Limb (tissue), 2 donors: ENCODE data around the gene SRR.

Experiments used
- DNase-seq, 2 donors: peaks; one replicate each; pipeline ENCODE4 v3.0.0-alpha.2; 2016; ENCODE audit errors: extremely low spot score in 2 of 2

Gene SRR

GRCh38 chr17:2371183-2372130 lies 67.7 kb downstream of the SRR start:
- DNase-seq, result no peak

GRCh38 chr17:2372180-2372579 lies 68.4 kb downstream of the SRR start:
- DNase-seq, result no peak

GRCh38 chr17:2372681-2373080 lies 68.9 kb downstream of the SRR start:
- DNase-seq, result no peak

GRCh38 chr17:2373179-2373578 lies 69.4 kb downstream of the SRR start:
- DNase-seq, result no peak
